GM12878 (cell line): ENCODE results near the gene UBC. TPM values are rescaled to one million over a fixed set of nuclear protein-coding genes. Genes with fewer than 3 reads are reported as not detected.
"Not testable (repeated sequence)": the region's sequence is repeated elsewhere in the genome, so short reads cannot be mapped to it uniquely, and the experiment has no call there.

Experiments
- ATAC-seq: fragments of 200-7000 bp; cut with Tn5 transposase; 3 replicates; pipeline ENCODE4 v1.9.1; 2020; ENCODE audit warnings: mild to moderate bottlenecking, moderate library complexity
- BruUV-seq: library from RNA; stranded (reverse); fragments of 400-500 nt; replicated peaks from 2 replicates; lab custom pipeline; 2021; lab: Mats Ljungman, UMichigan
- CTCF ChIA-PET: fragments of 300-600 bp; sonication (Branson Sonifier 250); formaldehyde crosslinking; extraction: SDS; loops from one replicate; lab custom pipeline; 2021; ENCODE audit warnings: inconsistent platforms; lab: Yijun Ruan, JAX
- POLR2A ChIA-PET: fragments of 350-600 bp; formaldehyde crosslinking; extraction: SDS; loops from one replicate; lab custom pipeline; 2021; ENCODE audit warnings: inconsistent platforms; lab: Charles Lee
- RAD21 ChIA-PET: fragments of 300-600 bp; sonication (Branson Sonifier 250); formaldehyde crosslinking; loops from one replicate; lab custom pipeline; 2023; ENCODE audit warnings: antibody characterized with exemption; ENCODE audit not compliant: unreplicated experiment; lab: Charles Lee
- SMC1A ChIA-PET: fragments of 300-600 bp; sonication (Branson Sonifier 250); formaldehyde crosslinking; loops from one replicate; lab custom pipeline; 2023; ENCODE audit not compliant: unreplicated experiment, uncharacterized antibody; lab: Charles Lee
- DNase-seq: peaks from one replicate; pipeline ENCODE4 v3.0.0-alpha.2; 2011; ENCODE audit warnings: low read depth, low spot score
- FAIRE-seq: peaks from 3 replicates; lab custom pipeline; 2011; peaks lifted over from hg19 to GRCh38; lab: Jason Lieb, UNC
- H2AFZ ChIP-seq: 2 replicates; pipeline ENCODE4 v1.6.0; 2011; ENCODE audit warnings: low read depth, low read length, control low read depth; ENCODE audit not compliant: control insufficient read depth
- H3K27ac ChIP-seq: 2 replicates; pipeline ENCODE4 v1.5.1; 2011; ENCODE audit warnings: control low read depth; ENCODE audit not compliant: control insufficient read depth, insufficient read depth
- H3K27me3 ChIP-seq, 2 experiments: replicated peaks in 1 of 2; 2 replicates each; pipeline versions ENCODE4 v1.6.0 to v1.6.1; 2011; ENCODE audit warnings: low read length in 1 of 2; ENCODE audit not compliant: control insufficient read depth in 2 of 2, insufficient read depth in 2 of 2
- H3K36me3 ChIP-seq, 2 experiments: 2 replicates each; pipeline ENCODE4 v1.5.1; 2011; ENCODE audit warnings: low read length in 1 of 2; ENCODE audit not compliant: control insufficient read depth in 2 of 2, insufficient read depth in 2 of 2
- H3K4me1 ChIP-seq: 2 replicates; pipeline ENCODE4 v1.6.1; 2011; ENCODE audit warnings: mild to moderate bottlenecking, low read length, moderate library complexity, mixed read lengths; ENCODE audit not compliant: control insufficient read depth, insufficient read depth
- H3K4me2 ChIP-seq: 2 replicates; pipeline ENCODE4 v1.6.0; 2011; ENCODE audit warnings: control low read depth; ENCODE audit not compliant: control insufficient read depth, insufficient read depth
- H3K4me3 ChIP-seq: fragments of 200-600 bp; sonication (generic); 2 replicates; pipeline ENCODE4 v1.5.1; 2016
- H3K79me2 ChIP-seq: 2 replicates; pipeline ENCODE4 v1.6.0; 2011; ENCODE audit warnings: low read length; ENCODE audit not compliant: control insufficient read depth, insufficient read depth
- H3K9ac ChIP-seq: 2 replicates; pipeline ENCODE4 v1.8.0; 2011; ENCODE audit warnings: low read length, control low read depth, mixed read lengths; ENCODE audit not compliant: control insufficient read depth, insufficient read depth
- H3K9me3 ChIP-seq: replicated peaks from 3 replicates; pipeline ENCODE4 v1.5.1; 2011; ENCODE audit warnings: mild to moderate bottlenecking, low read length; ENCODE audit not compliant: control insufficient read depth, insufficient read depth
- H4K20me1 ChIP-seq: 2 replicates; pipeline ENCODE4 v1.6.0; 2011; ENCODE audit not compliant: control insufficient read depth, insufficient read depth
- POLR2A ChIP-seq: IDR thresholded peaks from 2 replicates; pipeline ENCODE4 v1.6.1; 2011; ENCODE audit warnings: low read depth, mild to moderate bottlenecking, low read length
- RELB ChIP-seq: fragments of 450-650 bp; IDR thresholded peaks from 2 replicates; pipeline ENCODE4 v1.6.1; 2017; ENCODE audit warnings: low read depth, mild to moderate bottlenecking, moderate library complexity
- SMAD1 ChIP-seq: fragments of 450-650 bp; IDR thresholded peaks from 2 replicates; pipeline ENCODE4 v1.6.1; 2018; ENCODE audit warnings: mild to moderate bottlenecking, low read depth; ENCODE audit not compliant: partially characterized antibody
- WGBS: methylation state at CpG from one replicate; pipeline ENCODE4 v1.1.6; 2016; ENCODE audit warnings: low lambda C conversion rate; ENCODE audit not compliant: insufficient replicate concordance, insufficient coverage; ENCODE audit errors: missing lambda C conversion rate; 5-methylcytosine and 5-hydroxymethylcytosine counted together
- in situ Hi-C: fragments of 300-500 bp; cut with MboI; formaldehyde crosslinking; loops from 9 replicates; pipeline ENCODE4 v1.14.3; 2018; ENCODE audit warnings: mixed read lengths
- intact Hi-C: fragments of 100-400 bp; cut with micrococcal nuclease; formaldehyde crosslinking; loops from one replicate; pipeline ENCODE4 v1.14.2; 2022; ENCODE audit not compliant: unreplicated experiment
- polyA plus RNA-seq, 11 experiments: library from polyadenylated mRNA; depleted of rRNA in 4 of 11; unstranded in 6 of 11; stranded (reverse) in 5 of 11; fragments of >200 nt; fragmentation: Nextera tagmentation in 4 of 11; fragmentation: Illumina TruSeq in 1 of 11; extraction: Ambion mirVana in 4 of 11; extraction: Trizol in 1 of 11; gene quantifications; 1 replicate in 1 of 11; 2 replicates in 10 of 11; pipeline versions ENCODE4 v1.2.1 to v1.2.3, GENCODE V29; 2011 to 2016; ENCODE audit warnings: inconsistent platforms in 2 of 11, missing spikeins in 2 of 11, low read depth in 1 of 11
- total RNA-seq, 4 experiments: library from RNA; depleted of rRNA in 3 of 4; stranded (reverse); fragments of >200 nt in 3 of 4; fragmentation: Illumina TruSeq in 1 of 4; extraction: Trizol in 1 of 4; gene quantifications; 2 replicates each; pipeline versions ENCODE4 v1.2.1 to v1.2.3, GENCODE V29; 2013 to 2021

The UBC gene
- total and polyA plus RNA-seq, 10 of the 15 experiments (the other 5 are each of a cell fraction or from before 2014, with no cell fraction given), result 653 to 1,666 (median 874) TPM

GRCh38 chr12:124912529-124913287 is 1.7 kb downstream of the UBC start:
- TF ChIP-seq RELB, result peak; percentile 40; the same call in 1 of the 2 replicates
- peak; percentile 24 for TF ChIP-seq SMAD1
- TF ChIP-seq POLR2A, result peak; percentile 42; the same call in 1 of the 2 replicates
- ATAC-seq, H3K4me1 ChIP-seq, DNase-seq, FAIRE-seq, H3K9ac ChIP-seq, H3K27me3 ChIP-seq, H3K9me3 ChIP-seq, RAD21 ChIA-PET, H3K27ac ChIP-seq, H2AFZ ChIP-seq: not testable (repeated sequence)
- ChIA-PET SMC1A (interaction anchor here (12.3 kb wide), 1 partner anchor 25 kb away, joined by 294 read pairs; no protein-coding TSS in a partner anchor), CTCF (interaction anchor here (1.0 to 21.3 kb wide), 2 partner anchors 27 to 42 kb away, joined by 4 to 523 read pairs; no protein-coding TSS in a partner anchor), POLR2A (interaction anchor here (0.6 to 16.4 kb wide), 3 partner anchors 9 to 33 kb away, joined by 3 to 346 read pairs (median 5); no protein-coding TSS in a partner anchor)
- intact Hi-C loops (loop anchor here (10.0 kb wide), 2 partner anchors 348 to 788 kb away; partner anchors contain the start of gene NCOR2), in situ Hi-C loops (loop anchor here (25.0 kb wide), 1 partner anchor 1475 kb away; the partner anchor contains the start of gene RILPL2)
- WGBS, result 81% methylated on average over 18 of the region's 21 CpGs
- H3K4me3 ChIP-seq, result peak overlapping the region; percentile 97; the same call in 1 of the 2 replicates
- H3K79me2 ChIP-seq, result peaks cover 54% of the 10 kb centered on the region
- TSS peak; percentile 68 for BruUV-seq
- peak overlapping the region; percentile 64; the same call in 1 of the 2 replicates for H3K4me2 ChIP-seq
- peaks cover 17% of the 10 kb centered on the region for H4K20me1 ChIP-seq
- peaks cover 8 to 14% of the 10 kb centered on the region in 2 experiments for H3K36me3 ChIP-seq
